H1 (cell line): ENCODE measurements around the gene AADAC. TPM values are rescaled to one million over a fixed set of nuclear protein-coding genes. Genes with fewer than 3 reads are reported as not detected.

Experiments used
- CTCF ChIA-PET: fragments of 300-600 bp; sonication (Branson Sonifier 250); formaldehyde crosslinking; loops from one replicate; lab custom pipeline; 2021; ENCODE audit not compliant: partially characterized antibody; lab: Charles Lee
- POLR2A ChIA-PET: fragments of 300-600 bp; sonication (Branson Sonifier 250); formaldehyde crosslinking; loops from one replicate; lab custom pipeline; 2021; ENCODE audit warnings: inconsistent platforms; ENCODE audit not compliant: partially characterized antibody; lab: Charles Lee
- DNase-seq, 2 experiments: peaks; one replicate each; pipeline versions ENCODE4 v3.0.0 to v3.0.0-alpha.2; 2010 to 2022; ENCODE audit warnings: low spot score in 2 of 2, low read depth in 1 of 2, mixed read lengths in 1 of 2
- FAIRE-seq: peaks from 2 replicates; lab custom pipeline; 2011; peaks lifted over from hg19 to GRCh38; lab: Jason Lieb, UNC
- H2AFZ ChIP-seq: 2 replicates; pipeline ENCODE4 v1.8.1; 2012; ENCODE audit warnings: low read length, inconsistent platforms
- H2AK5ac ChIP-seq: 2 replicates; pipeline ENCODE4 v1.6.1; 2013; ENCODE audit warnings: low read depth, low read length
- H2BK120ac ChIP-seq: replicated peaks from 2 replicates; pipeline ENCODE3; 2013; ENCODE audit warnings: low read depth, low read length, inconsistent platforms
- H2BK12ac ChIP-seq: 2 replicates; pipeline ENCODE4 v1.6.1; 2013; ENCODE audit warnings: low read depth, low read length
- H2BK15ac ChIP-seq: 2 replicates; pipeline ENCODE4 v1.6.1; 2013; ENCODE audit warnings: low read length
- H2BK20ac ChIP-seq: 2 replicates; pipeline ENCODE4 v1.6.1; 2013; ENCODE audit warnings: low read length
- H2BK5ac ChIP-seq: 2 replicates; pipeline ENCODE4 v1.6.1; 2013; ENCODE audit warnings: low read depth, low read length
- H3K14ac ChIP-seq: 2 replicates; pipeline ENCODE4 v1.6.1; 2013; ENCODE audit warnings: inconsistent platforms; ENCODE audit not compliant: insufficient read length
- H3K18ac ChIP-seq: 2 replicates; pipeline ENCODE4 v1.6.1; 2013; ENCODE audit warnings: low read length; ENCODE audit errors: extremely low read depth
- H3K23ac ChIP-seq: 2 replicates; pipeline ENCODE4 v1.6.1; 2013; ENCODE audit warnings: inconsistent platforms; ENCODE audit not compliant: insufficient read length
- H3K23me2 ChIP-seq: 2 replicates; pipeline ENCODE4 v1.6.1; 2013; ENCODE audit warnings: low read depth, low read length
- H3K27ac ChIP-seq: 2 replicates; pipeline ENCODE4 v1.6.1; 2011; ENCODE audit warnings: low read depth, low read length, inconsistent platforms
- H3K27me3 ChIP-seq, 4 experiments: replicated peaks in 1 of 4; 1 replicate in 1 of 4; 2 replicates in 3 of 4; pipeline versions ENCODE4 v1.6.1 to v1.8.1; 2011 to 2013; ENCODE audit warnings: low read length in 3 of 4, mild to moderate bottlenecking in 3 of 4, inconsistent platforms in 2 of 4, mixed read lengths in 2 of 4, moderate library complexity in 1 of 4; ENCODE audit not compliant: control insufficient read depth in 3 of 4, insufficient read depth in 3 of 4; ENCODE audit errors: extremely low read depth in 1 of 4
- H3K36me3 ChIP-seq, 4 experiments: 2 replicates each; pipeline versions ENCODE4 v1.6.1 to v1.8.1; 2011 to 2013; ENCODE audit warnings: mild to moderate bottlenecking in 4 of 4, low read length in 3 of 4, moderate library complexity in 2 of 4, control low read depth in 1 of 4, inconsistent platforms in 1 of 4; ENCODE audit not compliant: insufficient read depth in 4 of 4, control insufficient read depth in 2 of 4
- H3K4ac ChIP-seq: replicated peaks from 2 replicates; pipeline ENCODE3; 2013; ENCODE audit warnings: low read length, low read depth, mixed read lengths, inconsistent platforms; ENCODE audit not compliant: insufficient read length
- H3K4me1 ChIP-seq, 4 experiments: replicated peaks in 1 of 4; 1 replicate in 1 of 4; 2 replicates in 3 of 4; pipeline versions ENCODE4 v1.6.1 to v1.8.1; 2011 to 2013; ENCODE audit warnings: low read length in 3 of 4, inconsistent platforms in 2 of 4, mixed read lengths in 1 of 4; ENCODE audit not compliant: insufficient read depth in 4 of 4, control insufficient read depth in 3 of 4
- H3K4me2 ChIP-seq, 2 experiments: 2 replicates each; pipeline versions ENCODE4 v1.6.1 to v1.8.1; 2011 to 2013; ENCODE audit warnings: low read depth in 2 of 2, low read length in 2 of 2, control low read depth in 1 of 2, inconsistent platforms in 1 of 2, mild to moderate bottlenecking in 1 of 2; ENCODE audit not compliant: insufficient read depth in 1 of 2
- H3K4me3 ChIP-seq, 4 experiments: fragments of 200-600, 300-600 bp in 1 of 4; sonication (generic), shearing (Covaris generic), sonication (Bioruptor Twin) in 1 of 4; 2 replicates each; pipeline versions ENCODE4 v1.5.1 to v1.8.1; 2011 to 2016; ENCODE audit warnings: low read length in 4 of 4, low read depth in 3 of 4, control low read depth in 2 of 4, inconsistent platforms in 2 of 4, mild to moderate bottlenecking in 2 of 4, mixed read lengths in 1 of 4, moderate library complexity in 1 of 4; ENCODE audit not compliant: insufficient read depth in 2 of 4; ENCODE audit errors: extremely low read depth in 1 of 4
- H3K56ac ChIP-seq: replicated peaks from 2 replicates; pipeline ENCODE3; 2013; ENCODE audit warnings: low read depth, mild to moderate bottlenecking, mixed read lengths, low read length, inconsistent platforms; ENCODE audit not compliant: insufficient read length
- H3K79me1 ChIP-seq: 2 replicates; pipeline ENCODE4 v1.6.1; 2013; ENCODE audit warnings: low read depth, low read length, control low read depth
- H3K79me2 ChIP-seq, 2 experiments: 2 replicates each; pipeline versions ENCODE4 v1.6.1 to v1.8.1; 2012 to 2013; ENCODE audit warnings: low read length in 2 of 2, mild to moderate bottlenecking in 2 of 2, inconsistent platforms in 1 of 2; ENCODE audit not compliant: insufficient read depth in 2 of 2, control insufficient read depth in 1 of 2
- H3K9ac ChIP-seq, 4 experiments: replicated peaks in 1 of 4; 1 replicate in 1 of 4; 2 replicates in 3 of 4; pipeline versions ENCODE4 v1.6.1 to v1.8.1; 2011 to 2013; ENCODE audit warnings: low read depth in 3 of 4, low read length in 3 of 4, control low read depth in 2 of 4, mild to moderate bottlenecking in 2 of 4, moderate library complexity in 2 of 4, inconsistent platforms in 1 of 4; ENCODE audit errors: extremely low read depth in 1 of 4
- H3K9me3 ChIP-seq, 2 experiments: 2 replicates each; pipeline versions ENCODE4 v1.6.1 to v1.8.1; 2012 to 2013; ENCODE audit warnings: mild to moderate bottlenecking in 2 of 2, moderate library complexity in 2 of 2, control low read depth in 1 of 2, inconsistent platforms in 1 of 2, low read depth in 1 of 2, low read length in 1 of 2, mixed read lengths in 1 of 2; ENCODE audit not compliant: insufficient read depth in 2 of 2
- H4K20me1 ChIP-seq, 2 experiments: replicated peaks in 1 of 2; 2 replicates each; pipeline versions ENCODE3 to v1.8.1; 2011 to 2013; ENCODE audit warnings: inconsistent platforms in 2 of 2, low read length in 2 of 2, mild to moderate bottlenecking in 1 of 2; ENCODE audit not compliant: insufficient read depth in 2 of 2, control insufficient read depth in 1 of 2
- H4K5ac ChIP-seq: 2 replicates; pipeline ENCODE4 v1.6.1; 2013; ENCODE audit warnings: low read length, low read depth, mixed read lengths, inconsistent platforms; ENCODE audit not compliant: insufficient read length
- H4K8ac ChIP-seq: 2 replicates; pipeline ENCODE4 v1.8.0; 2013; ENCODE audit warnings: mild to moderate bottlenecking, moderate library complexity, low read length, inconsistent platforms; ENCODE audit not compliant: insufficient read depth; ENCODE audit errors: extremely low read depth
- H4K91ac ChIP-seq: replicated peaks from 2 replicates; pipeline ENCODE3; 2013; ENCODE audit warnings: low read length, mixed read lengths, inconsistent platforms; ENCODE audit not compliant: insufficient read length
- GABPA ChIP-seq: IDR thresholded peaks from 2 replicates; pipeline ENCODE4 v1.6.1; 2011; ENCODE audit warnings: mild to moderate bottlenecking, low read length, moderate library complexity, borderline replicate concordance; ENCODE audit not compliant: insufficient read depth
- GTF2F1 ChIP-seq: IDR thresholded peaks from 2 replicates; pipeline ENCODE4 v1.6.1; 2012; ENCODE audit warnings: low read depth, low read length, improper control_type of control experiment, borderline replicate concordance
- JUN ChIP-seq: IDR thresholded peaks from 2 replicates; pipeline ENCODE4 v1.6.1; 2011; ENCODE audit warnings: low read depth, mild to moderate bottlenecking, improper control_type of control experiment, low read length
- RFX5 ChIP-seq: IDR thresholded peaks from 2 replicates; pipeline ENCODE4 v1.6.1; 2011; ENCODE audit warnings: low read depth, low read length, improper control_type of control experiment, borderline replicate concordance
- RNF2 ChIP-seq: fragments of 200-900, 300-1000 bp; sonication (generic); IDR thresholded peaks from 2 replicates; pipeline ENCODE4 v1.7.1; 2016; ENCODE audit warnings: borderline replicate concordance, low read depth, mild to moderate bottlenecking, antibody characterized with exemption, low read length; ENCODE audit not compliant: poor library complexity, severe bottlenecking; ENCODE audit errors: missing control alignments
- TAF1 ChIP-seq: IDR thresholded peaks from 2 replicates; pipeline ENCODE4 v1.6.1; 2011; ENCODE audit warnings: mild to moderate bottlenecking, low read depth, low read length
- WGBS, 2 experiments: shearing (Covaris generic) in 1 of 2; methylation state at CpG; one replicate each; pipeline versions ENCODE4 v1.1.6 to v1.1.7; 2013 to 2015; ENCODE audit warnings: low lambda C conversion rate in 2 of 2, mixed read lengths in 2 of 2, inconsistent platforms in 1 of 2, low coverage in 1 of 2, missing lambda C conversion rate in 1 of 2; ENCODE audit not compliant: insufficient replicate concordance in 2 of 2, insufficient coverage in 1 of 2, insufficient read length in 1 of 2; ENCODE audit errors: extremely low coverage in 1 of 2, missing lambda C conversion rate in 1 of 2; 5-methylcytosine and 5-hydroxymethylcytosine counted together
- polyA plus RNA-seq, 7 experiments: library from polyadenylated mRNA; depleted of rRNA in 3 of 7; stranded (reverse) in 5 of 7; unstranded in 2 of 7; fragments of >200 nt in 5 of 7; fragments of 200-250 nt in 2 of 7; gene quantifications; 1 replicate in 5 of 7; 2 replicates in 1 of 7; 4 replicates in 1 of 7; pipeline versions ENCODE4 v1.2.1 to v1.2.3, GENCODE V29; 2011 to 2013; ENCODE audit warnings: missing spikeins in 2 of 7, mixed read lengths in 2 of 7
- total RNA-seq: library from RNA; stranded (reverse); fragmentation: NEBNext Ultra II Directional; extraction: Animal tissue kit (Norgen Biotek cat#: 25700); gene quantifications from 2 replicates; pipeline ENCODE4 v1.2.1, GENCODE V29; 2021
- TF ChIP-seq, protein P1 (sequence below), 3 experiments: IDR thresholded peaks; 1 replicate in 2 of 3; 2 replicates in 1 of 3; pipeline versions ENCODE4 v1.5.1 to v1.6.1; 2011; ENCODE audit warnings: low read length in 3 of 3, mild to moderate bottlenecking in 3 of 3, inconsistent platforms in 2 of 3, low read depth in 1 of 3, moderate library complexity in 1 of 3; ENCODE audit not compliant: insufficient read depth in 1 of 3; ENCODE audit errors: control extremely low read depth in 1 of 3
- TF ChIP-seq, protein P2 (sequence below): IDR thresholded peaks from 2 replicates; pipeline ENCODE4 v1.6.1; 2011; ENCODE audit warnings: low read depth, mild to moderate bottlenecking, low read length; ENCODE audit not compliant: insufficient read depth

AADAC gene
- total and polyA plus RNA-seq, 2 of the 8 experiments (the other 6 are each of a cell fraction or from before 2014, with no cell fraction given), result not detected

DNA sequence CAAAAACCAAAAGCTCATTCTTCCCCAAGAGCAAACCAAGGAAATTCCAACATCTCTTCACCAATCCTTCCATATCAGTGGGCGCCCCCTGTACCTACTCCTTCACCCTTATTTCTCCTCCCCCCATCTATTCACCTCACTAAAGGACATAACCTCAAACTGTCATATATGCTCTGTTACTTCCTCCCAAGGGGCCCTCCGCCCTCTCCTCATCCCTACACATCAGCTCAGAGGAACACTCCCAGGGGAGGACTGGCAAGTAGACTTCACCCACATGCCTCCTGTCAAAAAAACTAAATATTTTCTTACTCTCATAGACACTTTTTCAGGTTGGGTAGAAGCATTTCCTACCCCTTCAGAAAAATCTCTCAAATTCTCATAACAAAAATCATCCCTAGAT, 2.4 kb upstream of the AADAC start:
- Histone ChIP-seq H4K5ac (no peak overlapping the region), H3K79me1 (no peaks in the 10 kb centered on the region), H3K23me2 (no peaks in the 10 kb centered on the region), H3K23ac (no peak overlapping the region), H2BK5ac (no peak overlapping the region), H4K8ac (no peak overlapping the region), H2BK120ac (no peak overlapping the region), H3K36me3 (no peaks in the 10 kb centered on the region), H4K91ac (no peak overlapping the region), H2BK15ac (no peak overlapping the region), H2AFZ (no peak overlapping the region), H3K9me3 (peaks cover 3 to 8% of the 10 kb centered on the region in 2 experiments; a peak in 2 of 4 replicates), H3K27ac (no peak overlapping the region), H3K9ac (no peak overlapping the region), H2BK20ac (no peak overlapping the region), H4K20me1 (no peaks in the 10 kb centered on the region), H3K79me2 (no peaks in the 10 kb centered on the region), H3K27me3 (no peaks in the 10 kb centered on the region), H3K4me3 (no peak overlapping the region), H3K14ac (no peak overlapping the region), H3K4me1 (no peaks in the 10 kb centered on the region), H3K56ac (no peak overlapping the region), H2BK12ac (no peak overlapping the region), H3K4me2 (no peak overlapping the region), H2AK5ac (no peak overlapping the region), H3K4ac (no peak overlapping the region), H3K18ac (no peak overlapping the region)
- 90% methylated on average over 2 of the region's 2 CpGs; no CpG with 5 or more reads in 1 of the 2 experiments for WGBS, 2 experiments
- ChIA-PET CTCF (no interaction called here), POLR2A (no interaction called here)
- no peak for FAIRE-seq
- no peak for DNase-seq
- TF ChIP-seq JUN (no peak), RFX5 (no peak), TAF1 (no peak), GABPA (no peak), RNF2 (no peak), GTF2F1 (no peak)
- TF ChIP-seq, protein P1, sequence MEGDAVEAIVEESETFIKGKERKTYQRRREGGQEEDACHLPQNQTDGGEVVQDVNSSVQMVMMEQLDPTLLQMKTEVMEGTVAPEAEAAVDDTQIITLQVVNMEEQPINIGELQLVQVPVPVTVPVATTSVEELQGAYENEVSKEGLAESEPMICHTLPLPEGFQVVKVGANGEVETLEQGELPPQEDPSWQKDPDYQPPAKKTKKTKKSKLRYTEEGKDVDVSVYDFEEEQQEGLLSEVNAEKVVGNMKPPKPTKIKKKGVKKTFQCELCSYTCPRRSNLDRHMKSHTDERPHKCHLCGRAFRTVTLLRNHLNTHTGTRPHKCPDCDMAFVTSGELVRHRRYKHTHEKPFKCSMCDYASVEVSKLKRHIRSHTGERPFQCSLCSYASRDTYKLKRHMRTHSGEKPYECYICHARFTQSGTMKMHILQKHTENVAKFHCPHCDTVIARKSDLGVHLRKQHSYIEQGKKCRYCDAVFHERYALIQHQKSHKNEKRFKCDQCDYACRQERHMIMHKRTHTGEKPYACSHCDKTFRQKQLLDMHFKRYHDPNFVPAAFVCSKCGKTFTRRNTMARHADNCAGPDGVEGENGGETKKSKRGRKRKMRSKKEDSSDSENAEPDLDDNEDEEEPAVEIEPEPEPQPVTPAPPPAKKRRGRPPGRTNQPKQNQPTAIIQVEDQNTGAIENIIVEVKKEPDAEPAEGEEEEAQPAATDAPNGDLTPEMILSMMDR (IDR thresholded peaks at IDR 0.05; ENCODE audit: control extremely low read depth in 1 of 3, insufficient read depth in 1 of 3, low read depth in 1 of 3, low read length in 3 of 3), result no peak
- TF ChIP-seq, protein P2, sequence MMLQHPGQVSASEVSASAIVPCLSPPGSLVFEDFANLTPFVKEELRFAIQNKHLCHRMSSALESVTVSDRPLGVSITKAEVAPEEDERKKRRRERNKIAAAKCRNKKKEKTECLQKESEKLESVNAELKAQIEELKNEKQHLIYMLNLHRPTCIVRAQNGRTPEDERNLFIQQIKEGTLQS, result no peak
